Fibroblast of mammary gland (primary cell): ENCODE results near the gene FNDC1.

Source experiments
- DNase-seq: peaks from one replicate; pipeline ENCODE4 v3.0.0-alpha.2; 2010; ENCODE audit warnings: low read depth
- H3K4me3 ChIP-seq: 2 replicates; pipeline ENCODE4 v1.5.1; 2011; ENCODE audit warnings: low read depth, mild to moderate bottlenecking, low read length, moderate library complexity; ENCODE audit not compliant: control insufficient read depth
- CTCF ChIP-seq: conservative IDR thresholded peaks from 2 replicates; pipeline ENCODE4 v1.5.1; 2011; ENCODE audit warnings: low read depth, low read length, inconsistent platforms; ENCODE audit not compliant: control insufficient read depth, insufficient read depth

FNDC1 gene

GRCh38 chr6:159301277-159301676, 132.1 kb downstream of the FNDC1 start:
- DNase-seq = no peak
- H3K4me3 ChIP-seq = no peak overlapping the region
- TF ChIP-seq CTCF = no peak

GRCh38 chr6:159301810-159302593, 132.8 kb downstream of the FNDC1 start:
- TF ChIP-seq CTCF = no peak
- no peak for DNase-seq
- no peak overlapping the region for H3K4me3 ChIP-seq

DNA sequence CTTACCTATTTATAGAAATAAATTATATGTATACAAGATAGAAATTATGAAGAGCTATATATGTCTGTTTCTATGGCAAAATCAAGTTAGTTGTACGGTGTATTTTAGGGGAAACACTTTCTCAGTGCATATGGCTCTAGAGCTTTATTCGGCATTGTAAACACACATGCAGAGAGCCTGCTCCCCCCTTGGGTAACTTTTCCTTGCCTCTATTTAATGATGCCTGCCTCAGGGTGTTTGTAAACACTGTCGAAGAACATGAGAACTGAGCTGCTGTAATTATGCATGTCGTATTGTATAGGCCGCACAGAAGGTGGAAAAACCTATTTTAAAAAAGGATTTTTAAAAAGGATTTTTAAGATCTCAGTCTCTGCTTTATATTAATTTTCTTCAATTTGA, 133.4 kb downstream of the FNDC1 start:
- TF ChIP-seq CTCF = no peak
- no peak overlapping the region for H3K4me3 ChIP-seq
- DNase-seq = no peak

- no peak for DNase-seq
- no peak for TF ChIP-seq CTCF
- H3K4me3 ChIP-seq = no peak overlapping the region
Measured at GRCh38 chr6:159303159-159303558, 134.0 kb downstream of the FNDC1 start.

GRCh38 chr6:159303784-159304183, 134.6 kb downstream of the FNDC1 start:
- H3K4me3 ChIP-seq = no peak overlapping the region
- no peak for TF ChIP-seq CTCF
- no peak for DNase-seq

- H3K4me3 ChIP-seq = no peak overlapping the region
- DNase-seq = no peak
- TF ChIP-seq CTCF = no peak
Measured at GRCh38 chr6:159304641-159305040, 135.4 kb downstream of the FNDC1 start.
